CD4-positive, alpha-beta T cell (primary cell): Measurements from ENCODE around the gene RBM38. TPM values are rescaled to one million over a fixed set of nuclear protein-coding genes. Genes with fewer than 3 reads are reported as not detected.

Experiments
- ATAC-seq: fragments of 200-7000 bp; cut with Tn5 transposase; one replicate; pipeline ENCODE4 v1.10.0; 2022; ENCODE audit warnings: mild to moderate bottlenecking; ENCODE audit not compliant: poor library complexity
- CTCF ChIA-PET: fragments of 350-600 bp; sonication (Branson Sonifier 250); formaldehyde crosslinking; loops from one replicate; lab custom pipeline; 2021; ENCODE audit warnings: antibody characterized with exemption, inconsistent platforms; lab: Charles Lee
- POLR2A ChIA-PET: fragments of 350-600 bp; sonication (Branson Sonifier 250); formaldehyde crosslinking; loops from one replicate; lab custom pipeline; 2021; ENCODE audit warnings: antibody characterized with exemption, inconsistent platforms; lab: Charles Lee
- DNase-seq, 14 experiments: peaks; one replicate each; pipeline ENCODE4 v3.0.0-alpha.2; 2013 to 2020; ENCODE audit warnings: mixed read lengths in 2 of 14
- H3K27ac ChIP-seq, 2 donors: one replicate each; pipeline versions ENCODE4 v1.5.1 to v1.7.0; 2013; ENCODE audit warnings: low read length in 2 of 2, low read depth in 1 of 2, mild to moderate bottlenecking in 1 of 2
- H3K27me3 ChIP-seq, 2 experiments: 1 replicate in 1 of 2; 2 replicates in 1 of 2; pipeline versions ENCODE4 v1.6.1 to v1.7.0; 2013; ENCODE audit warnings: low read length in 2 of 2, control low read depth in 1 of 2, mild to moderate bottlenecking in 1 of 2, moderate library complexity in 1 of 2; ENCODE audit not compliant: insufficient read depth in 2 of 2, control insufficient read depth in 1 of 2
- H3K36me3 ChIP-seq: one replicate; pipeline ENCODE4 v1.6.1; 2013; ENCODE audit warnings: low read length, control low read depth; ENCODE audit not compliant: insufficient read depth
- H3K4me1 ChIP-seq: one replicate; pipeline ENCODE4 v1.6.1; 2013; ENCODE audit warnings: low read length, control low read depth; ENCODE audit not compliant: insufficient read depth
- H3K4me3 ChIP-seq: one replicate; pipeline ENCODE4 v1.5.1; 2013; ENCODE audit warnings: mild to moderate bottlenecking, low read length, moderate library complexity
- H3K9me3 ChIP-seq, 2 experiments: 1 replicate in 1 of 2; 2 replicates in 1 of 2; pipeline versions ENCODE4 v1.6.1 to v1.7.0; 2013; ENCODE audit warnings: low read length in 2 of 2, mild to moderate bottlenecking in 2 of 2, control low read depth in 1 of 2, moderate library complexity in 1 of 2; ENCODE audit not compliant: control insufficient read depth in 1 of 2, insufficient read depth in 1 of 2
- H3K27ac Mint-ChIP-seq: one replicate; pipeline ENCODE4 v1.8.0; 2020; ENCODE audit warnings: mixed read lengths
- H3K27me3 Mint-ChIP-seq: one replicate; pipeline ENCODE4 v1.8.0; 2021; ENCODE audit warnings: mixed read lengths
- H3K36me3 Mint-ChIP-seq: one replicate; pipeline ENCODE4 v1.8.0; 2021; ENCODE audit warnings: low read depth, mixed read lengths
- H3K4me1 Mint-ChIP-seq: one replicate; pipeline ENCODE4 v1.8.0; 2021; ENCODE audit warnings: low read depth, mixed read lengths
- H3K4me3 Mint-ChIP-seq: one replicate; pipeline ENCODE4 v1.8.0; 2020; ENCODE audit warnings: mild to moderate bottlenecking, mixed read lengths
- H3K9me3 Mint-ChIP-seq: one replicate; pipeline ENCODE4 v1.8.0; 2020; ENCODE audit warnings: mixed read lengths
- CTCF ChIP-seq: fragments of 200-600 bp; IDR thresholded peaks from one replicate; pipeline ENCODE4 v1.8.0; 2022; ENCODE audit warnings: antibody characterized with exemption, mild to moderate bottlenecking
- intact Hi-C, 2 experiments: fragments of 100-400 bp; cut with DNase I in 1 of 2; cut with micrococcal nuclease in 1 of 2; formaldehyde crosslinking; loops; one replicate each; pipeline versions ENCODE4 v1.15.1 to v1.9.0; 2023 to 2025; cut with DNase I, micrococcal nuclease
- total RNA-seq, 174 experiments: library from RNA in 2 of 174; stranded (reverse) in 2 of 174; gene quantifications; one replicate each; pipeline ENCODE4 v1.2.3 and lab custom pipeline; 2021 to 2026

RBM38 gene
- total RNA-seq, 2 experiments from 2014 or later, result 604 to 645 TPM

- H3K36me3 ChIP-seq, result no peaks in the 10 kb centered on the region
- no peak for ATAC-seq
- ChIA-PET POLR2A (interaction anchor here (1.4 to 1.9 kb wide), 2 partner anchors 11 to 46 kb away, joined by 3 to 4 read pairs; no protein-coding TSS in a partner anchor), CTCF (no interaction called here)
- intact Hi-C loops, result loop anchor here in 1 of 2 experiments (2.0 kb wide), 1 partner anchor 18 kb away; no protein-coding TSS in a partner anchor
- Mint-ChIP-seq H3K4me1 (peaks cover 12% of the 10 kb centered on the region), H3K36me3 (no peaks in the 10 kb centered on the region), H3K9me3 (no peaks in the 10 kb centered on the region), H3K27ac (no peak overlapping the region), H3K27me3 (no peaks in the 10 kb centered on the region), H3K4me3 (no peak overlapping the region)
- H3K9me3 ChIP-seq, result no peaks in the 10 kb centered on the region
- no peak overlapping the region for H3K4me3 ChIP-seq
- H3K27ac ChIP-seq, result no peak overlapping the region
- H3K27me3 ChIP-seq, result no peaks in the 10 kb centered on the region
- TF ChIP-seq CTCF, result no peak
- no peak for DNase-seq
- H3K4me1 ChIP-seq, result peaks cover 10% of the 10 kb centered on the region
Measured at GRCh38 chr20:57444394-57445048, 53.3 kb downstream of the RBM38 start.

- ChIA-PET CTCF (no interaction called here), POLR2A (interaction anchor here (1.4 to 1.9 kb wide), 2 partner anchors 12 to 47 kb away, joined by 3 to 4 read pairs; no protein-coding TSS in a partner anchor)
- Histone ChIP-seq H3K4me1 (peaks cover 14% of the 10 kb centered on the region), H3K4me3 (no peak overlapping the region), H3K27ac (no peak overlapping the region), H3K27me3 (no peaks in the 10 kb centered on the region), H3K36me3 (no peaks in the 10 kb centered on the region), H3K9me3 (no peaks in the 10 kb centered on the region)
- Mint-ChIP-seq H3K27me3 (no peaks in the 10 kb centered on the region), H3K36me3 (no peaks in the 10 kb centered on the region), H3K4me1 (peaks cover 16% of the 10 kb centered on the region), H3K9me3 (no peaks in the 10 kb centered on the region), H3K27ac (no peak overlapping the region), H3K4me3 (no peak overlapping the region)
- TF ChIP-seq CTCF, result no peak
- DNase-seq, result no peak
- intact Hi-C loops, result loop anchor here in 1 of 2 experiments (2.0 kb wide), 1 partner anchor 18 kb away; no protein-coding TSS in a partner anchor
- ATAC-seq, result no peak
Measured at GRCh38 chr20:57445298-57445697, 54.1 kb downstream of the RBM38 start.

GRCh38 chr20:57445774-57446173, 54.6 kb downstream of the RBM38 start:
- no peak for DNase-seq
- ATAC-seq, result no peak
- Histone ChIP-seq H3K4me1 (peaks cover 15% of the 10 kb centered on the region), H3K27me3 (no peaks in the 10 kb centered on the region), H3K36me3 (no peaks in the 10 kb centered on the region), H3K9me3 (no peaks in the 10 kb centered on the region), H3K4me3 (no peak overlapping the region), H3K27ac (no peak overlapping the region)
- H3K4me3 Mint-ChIP-seq, result no peak overlapping the region
- intact Hi-C loops, result loop anchor here in 1 of 2 experiments (2.0 kb wide), 1 partner anchor 17 kb away; no protein-coding TSS in a partner anchor
- no peaks in the 10 kb centered on the region for H3K27me3 Mint-ChIP-seq
- H3K9me3 Mint-ChIP-seq, result no peaks in the 10 kb centered on the region
- H3K36me3 Mint-ChIP-seq, result no peaks in the 10 kb centered on the region
- POLR2A ChIA-PET, result interaction anchor here (1.4 kb wide), 1 partner anchor 13 kb away, joined by 3 read pairs; no protein-coding TSS in a partner anchor
- no peak for TF ChIP-seq CTCF
- H3K27ac Mint-ChIP-seq, result no peak overlapping the region
- CTCF ChIA-PET, result no interaction called here
- H3K4me1 Mint-ChIP-seq, result peaks cover 19% of the 10 kb centered on the region
